ENCODE data around the gene PUS1.

The PUS1 gene

GRCh38 chr12:131894981-131895639, 34.0 kb upstream of the PUS1 start:
- Histone ChIP-seq H3K9me3 (ENCODE audit: insufficient read depth, low read depth, low read length) (no peaks in the 10 kb centered on the region), H3K27ac (ENCODE audit: low read depth, low read length) (no peak overlapping the region), H3K4me3 (ENCODE audit: low read length) (peak overlapping the region; percentile 73), H3K9ac (ENCODE audit: low read depth, low read length) (peak overlapping the region; percentile 61), H3K4me1 (ENCODE audit: insufficient read depth, low read length) (peaks cover 5% of the 10 kb centered on the region; the same call in 1 of the 2 replicates), H3K36me3 (ENCODE audit: insufficient read depth, low read length) (peaks cover 10% of the 10 kb centered on the region), H3K27me3 (ENCODE audit: insufficient read depth, low read length) (no peaks in the 10 kb centered on the region)
- 2% methylated on average over 53 of the region's 54 CpGs for WGBS

GRCh38 chr12:131895640-131896079, 33.4 kb upstream of the PUS1 start:
- Histone ChIP-seq H3K4me3 (ENCODE audit: low read length) (peak overlapping the region; percentile 73), H3K36me3 (ENCODE audit: insufficient read depth, low read length) (peaks cover 10% of the 10 kb centered on the region), H3K9me3 (ENCODE audit: insufficient read depth, low read depth, low read length) (no peaks in the 10 kb centered on the region), H3K27ac (ENCODE audit: low read depth, low read length) (peak overlapping the region; percentile 84; the same call in 1 of the 2 replicates), H3K27me3 (ENCODE audit: insufficient read depth, low read length) (no peaks in the 10 kb centered on the region), H3K9ac (ENCODE audit: low read depth, low read length) (peak overlapping the region; percentile 61), H3K4me1 (ENCODE audit: insufficient read depth, low read length) (peaks cover 5% of the 10 kb centered on the region; the same call in 1 of the 2 replicates)
- 6% methylated on average over 11 of the region's 12 CpGs for WGBS

- peaks cover 10% of the 10 kb centered on the region for H3K36me3 ChIP-seq (ENCODE audit: insufficient read depth, low read length)
- WGBS = 8% methylated on average over 39 of the region's 39 CpGs
- H3K4me3 ChIP-seq (ENCODE audit: low read length) = peak overlapping the region; percentile 73
- H3K9ac ChIP-seq (ENCODE audit: low read depth, low read length) = peak overlapping the region; percentile 72
- H3K27me3 ChIP-seq (ENCODE audit: insufficient read depth, low read length) = no peaks in the 10 kb centered on the region
- no peaks in the 10 kb centered on the region for H3K9me3 ChIP-seq (ENCODE audit: insufficient read depth, low read depth, low read length)
- peaks cover 5% of the 10 kb centered on the region; the same call in 1 of the 2 replicates for H3K4me1 ChIP-seq (ENCODE audit: insufficient read depth, low read length)
- H3K27ac ChIP-seq (ENCODE audit: low read depth, low read length) = peak overlapping the region; percentile 84
Observed at GRCh38 chr12:131896080-131896810, 32.8 kb upstream of the PUS1 start.

- no peak overlapping the region for H3K4me3 ChIP-seq (ENCODE audit: low read length)
- H3K27me3 ChIP-seq (ENCODE audit: insufficient read depth, low read length) = no peaks in the 10 kb centered on the region
- H3K9ac ChIP-seq (ENCODE audit: low read depth, low read length) = peak overlapping the region; percentile 72; the same call in 1 of the 2 replicates
- H3K4me1 ChIP-seq (ENCODE audit: insufficient read depth, low read length) = peaks cover 9% of the 10 kb centered on the region
- H3K27ac ChIP-seq (ENCODE audit: low read depth, low read length) = peak overlapping the region; percentile 84; the same call in 1 of the 2 replicates
- 88% methylated on average over 14 of the region's 14 CpGs for WGBS
- no peaks in the 10 kb centered on the region for H3K9me3 ChIP-seq (ENCODE audit: insufficient read depth, low read depth, low read length)
- H3K36me3 ChIP-seq (ENCODE audit: insufficient read depth, low read length) = peaks cover 10% of the 10 kb centered on the region
Observed at GRCh38 chr12:131896811-131897270, 32.2 kb upstream of the PUS1 start.

- H3K9ac ChIP-seq (ENCODE audit: low read depth, low read length) = no peak overlapping the region
- no peaks in the 10 kb centered on the region for H3K9me3 ChIP-seq (ENCODE audit: insufficient read depth, low read depth, low read length)
- H3K36me3 ChIP-seq (ENCODE audit: insufficient read depth, low read length) = peaks cover 10% of the 10 kb centered on the region
- WGBS = 96% methylated on average over 18 of the region's 18 CpGs
- H3K4me1 ChIP-seq (ENCODE audit: insufficient read depth, low read length) = peaks cover 9% of the 10 kb centered on the region
- H3K27ac ChIP-seq (ENCODE audit: low read depth, low read length) = no peak overlapping the region; the same call in 1 of the 2 replicates
- no peak overlapping the region for H3K4me3 ChIP-seq (ENCODE audit: low read length)
- no peaks in the 10 kb centered on the region for H3K27me3 ChIP-seq (ENCODE audit: insufficient read depth, low read length)
Observed at GRCh38 chr12:131897276-131897675, 31.8 kb upstream of the PUS1 start.

- no peak overlapping the region for H3K27ac ChIP-seq (ENCODE audit: low read depth, low read length)
- no peaks in the 10 kb centered on the region for H3K9me3 ChIP-seq (ENCODE audit: insufficient read depth, low read depth, low read length)
- WGBS = 92% methylated on average over 9 of the region's 9 CpGs
- H3K4me3 ChIP-seq (ENCODE audit: low read length) = no peak overlapping the region
- peaks cover 9% of the 10 kb centered on the region for H3K4me1 ChIP-seq (ENCODE audit: insufficient read depth, low read length)
- H3K27me3 ChIP-seq (ENCODE audit: insufficient read depth, low read length) = no peaks in the 10 kb centered on the region
- H3K36me3 ChIP-seq (ENCODE audit: insufficient read depth, low read length) = peaks cover 10% of the 10 kb centered on the region
- H3K9ac ChIP-seq (ENCODE audit: low read depth, low read length) = no peak overlapping the region
Observed at GRCh38 chr12:131897875-131898274, 31.2 kb upstream of the PUS1 start.

- no peaks in the 10 kb centered on the region for H3K27me3 ChIP-seq (ENCODE audit: insufficient read depth, low read length)
- H3K9me3 ChIP-seq (ENCODE audit: insufficient read depth, low read depth, low read length) = no peaks in the 10 kb centered on the region
- H3K36me3 ChIP-seq (ENCODE audit: insufficient read depth, low read length) = peaks cover 10% of the 10 kb centered on the region
- no peak overlapping the region for H3K27ac ChIP-seq (ENCODE audit: low read depth, low read length)
- H3K4me3 ChIP-seq (ENCODE audit: low read length) = no peak overlapping the region
- no peak overlapping the region for H3K9ac ChIP-seq (ENCODE audit: low read depth, low read length)
- WGBS = 95% methylated on average over 6 of the region's 6 CpGs
- H3K4me1 ChIP-seq (ENCODE audit: insufficient read depth, low read length) = peaks cover 8% of the 10 kb centered on the region
Observed at GRCh38 chr12:131900397-131900796, 28.7 kb upstream of the PUS1 start.

GRCh38 chr12:131901431-131902331, 27.4 kb upstream of the PUS1 start:
- no peak overlapping the region for H3K4me3 ChIP-seq (ENCODE audit: low read length)
- no peaks in the 10 kb centered on the region for H3K9me3 ChIP-seq (ENCODE audit: insufficient read depth, low read depth, low read length)
- WGBS = 89% methylated on average over 30 of the region's 30 CpGs
- no peak overlapping the region for H3K27ac ChIP-seq (ENCODE audit: low read depth, low read length)
- no peaks in the 10 kb centered on the region for H3K27me3 ChIP-seq (ENCODE audit: insufficient read depth, low read length)
- peaks cover 12% of the 10 kb centered on the region for H3K36me3 ChIP-seq (ENCODE audit: insufficient read depth, low read length)
- 0 out of 2 replicates have a peak overlapping the region, but pooled peaks have one; percentile 31 for H3K9ac ChIP-seq (ENCODE audit: low read depth, low read length)
- H3K4me1 ChIP-seq (ENCODE audit: insufficient read depth, low read length) = peaks cover 3% of the 10 kb centered on the region

GRCh38 chr12:131902332-131903241, 26.5 kb upstream of the PUS1 start:
- peaks cover 3% of the 10 kb centered on the region for H3K4me1 ChIP-seq (ENCODE audit: insufficient read depth, low read length)
- peaks cover 9% of the 10 kb centered on the region for H3K36me3 ChIP-seq (ENCODE audit: insufficient read depth, low read length)
- no peak overlapping the region for H3K4me3 ChIP-seq (ENCODE audit: low read length)
- 93% methylated on average over 25 of the region's 25 CpGs for WGBS
- no peak overlapping the region; the same call in 1 of the 2 replicates for H3K9ac ChIP-seq (ENCODE audit: low read depth, low read length)
- no peaks in the 10 kb centered on the region for H3K9me3 ChIP-seq (ENCODE audit: insufficient read depth, low read depth, low read length)
- H3K27ac ChIP-seq (ENCODE audit: low read depth, low read length) = no peak overlapping the region
- no peaks in the 10 kb centered on the region for H3K27me3 ChIP-seq (ENCODE audit: insufficient read depth, low read length)
